ENCODE data around the gene ADGB. TPM values are rescaled to one million over a fixed set of nuclear protein-coding genes. Genes with fewer than 3 reads are reported as not detected.

ADGB gene
- total and polyA plus RNA-seq, 9 of the 15 experiments (the other 6 are each of a cell fraction or from before 2014, with no cell fraction given), result not detected

GRCh38 chr6:146857180-146857979, 258.6 kb downstream of the ADGB start (continued):
- TF ChIP-seq ZNF668 (CRISPR knock-in tag; IDR thresholded peaks at IDR 0.05) (0 out of 2 replicates have a peak, but pooled peaks have one; percentile 30), POLR2B (IDR thresholded peaks at IDR 0.05; ENCODE audit: low read depth, partially characterized antibody) (no peak), CREM (IDR thresholded peaks at IDR 0.05; ENCODE audit: low read depth) (peak; percentile 96), ELK3 (CRISPR knock-in tag; IDR thresholded peaks at IDR 0.05) (no peak), DPF2 (IDR thresholded peaks at IDR 0.05) (peak; percentile 62), ZC3H4 (CRISPR knock-in tag; IDR thresholded peaks at IDR 0.05; ENCODE audit: borderline replicate concordance) (no peak), ZNF23 (CRISPR knock-in tag; IDR thresholded peaks at IDR 0.05) (no peak), C11orf30 (IDR thresholded peaks at IDR 0.05; ENCODE audit: low read depth) (peak; percentile 83), ZNF274 (IDR thresholded peaks at IDR 0.05; ENCODE audit: borderline replicate concordance, low read depth, low read length) (no peak), RBM39 (optimal IDR thresholded peaks at IDR 0.05; ENCODE audit: low read depth, low read length) (no peak), ZSCAN29 (IDR thresholded peaks at IDR 0.05) (no peak), CHCHD3 (CRISPR knock-in tag; IDR thresholded peaks at IDR 0.05) (no peak), TSC22D4 (tag; IDR thresholded peaks at IDR 0.05) (no peak), XRCC3 (IDR thresholded peaks at IDR 0.05) (no peak), ZNF395 (CRISPR knock-in tag; IDR thresholded peaks at IDR 0.05) (peak; percentile 62), TEAD2 (tag; IDR thresholded peaks at IDR 0.05) (no peak), ARID3A (IDR thresholded peaks at IDR 0.05; ENCODE audit: borderline replicate concordance, low read depth, low read length) (peak; percentile 91), SMAD4 (CRISPR knock-in tag; conservative IDR thresholded peaks at IDR 0.05) (peak; percentile 92), MCM3 (IDR thresholded peaks at IDR 0.05) (no peak), ZNF707 (CRISPR knock-in tag; conservative IDR thresholded peaks at IDR 0.05) (no peak), HINFP (tag; conservative IDR thresholded peaks at IDR 0.05; ENCODE audit: low read depth) (no peak), ZC3H8 (IDR thresholded peaks at IDR 0.05) (no peak), KLF6 (CRISPR knock-in tag; IDR thresholded peaks at IDR 0.05; ENCODE audit: borderline replicate concordance) (peak; percentile 86), ZZZ3 (IDR thresholded peaks at IDR 0.05) (peak; percentile 70; the same call in 1 of the 2 replicates), ATF7 (IDR thresholded peaks at IDR 0.05) (peak; percentile 93), HNRNPLL (IDR thresholded peaks at IDR 0.05; ENCODE audit: low read depth, low read length, poor library complexity, severe bottlenecking) (peak; percentile 95)
